Activated T-cell treated with anti-CD3 and anti-CD28 coated beads, Interleukin-2, amount 50 U/mL, for 4 hours (primary cell): ENCODE measurements around the gene NEUROD2. TPM values are rescaled to one million over a fixed set of nuclear protein-coding genes. Genes with fewer than 3 reads are reported as not detected.

ENCODE experiments used
- ATAC-seq, 2 donors: fragments of 200-7000 bp; cut with Tn5 transposase; one replicate each; pipeline ENCODE4 v1.10.0; 2021
- DNase-seq: peaks from one replicate; pipeline ENCODE4 v3.0.0-alpha.2; 2020
- H3K27me3 Mint-ChIP-seq: one replicate; pipeline ENCODE4 v1.8.0; 2021; ENCODE audit warnings: low read depth, mixed read lengths
- H3K36me3 Mint-ChIP-seq: one replicate; pipeline ENCODE4 v1.8.0; 2022; ENCODE audit warnings: mixed read lengths; ENCODE audit not compliant: insufficient read depth
- H3K4me1 Mint-ChIP-seq: one replicate; pipeline ENCODE4 v1.8.0; 2021; ENCODE audit warnings: low read depth, mixed read lengths
- H3K4me3 Mint-ChIP-seq: one replicate; pipeline ENCODE4 v1.8.0; 2021; ENCODE audit warnings: mild to moderate bottlenecking, moderate library complexity, mixed read lengths
- H3K9me3 Mint-ChIP-seq: one replicate; pipeline ENCODE4 v1.8.0; 2021; ENCODE audit warnings: mixed read lengths
- total RNA-seq, 3 donors: library from RNA; stranded (reverse); gene quantifications; one replicate each; pipeline ENCODE4 v1.2.1, GENCODE V29; 2021

The NEUROD2 gene
- total RNA-seq, 3 donors from 2014 or later, result not detected

- no peak for DNase-seq
- Mint-ChIP-seq H3K4me1 (peaks cover 11% of the 10 kb centered on the region), H3K36me3 (no peaks in the 10 kb centered on the region), H3K27me3 (peaks cover 2% of the 10 kb centered on the region), H3K9me3 (no peaks in the 10 kb centered on the region), H3K4me3 (peak overlapping the region; percentile 78)
- no peak for ATAC-seq
Observed at GRCh38 chr17:39618246-39618913, 10.7 kb upstream of the NEUROD2 start.

DNA sequence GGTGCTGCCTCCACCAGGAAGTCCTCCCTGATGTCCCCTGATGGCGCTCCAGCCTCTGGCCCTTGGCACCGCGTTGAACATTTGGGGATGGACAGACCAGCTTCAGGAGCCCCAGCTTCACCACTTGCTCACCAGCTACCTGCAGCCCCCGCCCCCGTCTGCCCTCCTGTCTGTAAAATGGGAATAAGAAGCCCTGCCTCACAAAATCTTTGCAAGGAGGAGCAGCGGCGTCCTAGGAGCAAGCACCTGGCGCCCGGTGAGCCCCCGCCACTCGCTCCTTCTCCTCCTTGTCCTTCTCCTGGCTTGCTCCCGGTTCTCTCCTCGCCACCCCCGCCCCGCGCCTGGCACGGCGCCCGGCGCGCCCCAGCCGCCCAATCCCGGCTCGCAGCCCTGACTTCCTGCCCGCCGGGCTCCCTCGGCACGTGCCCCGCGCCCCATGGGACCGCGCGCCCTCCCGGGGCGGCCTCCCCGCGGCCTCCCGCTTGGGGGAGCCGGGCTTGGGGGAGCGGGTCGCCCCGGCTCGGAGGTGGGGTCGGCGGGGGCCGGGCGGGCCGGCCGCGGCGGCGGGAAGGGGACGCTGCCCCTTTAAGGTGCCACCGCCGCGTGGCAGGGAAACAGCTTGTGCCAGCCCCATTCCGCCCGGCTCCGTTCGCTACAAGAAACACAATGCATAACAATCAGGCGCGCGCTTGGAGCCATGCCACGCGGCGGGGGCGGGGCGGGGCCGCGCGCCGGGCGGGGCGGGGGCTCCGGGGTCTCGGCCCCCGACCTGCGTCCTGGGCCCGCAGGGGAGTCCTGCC is 9.9 kb upstream of the NEUROD2 start:
- H3K36me3 Mint-ChIP-seq, result no peaks in the 10 kb centered on the region
- DNase-seq (peak; percentile 48), ATAC-seq (peak; percentile 60 to 62)
- peak overlapping the region; percentile 78 for H3K4me3 Mint-ChIP-seq
- no peaks in the 10 kb centered on the region for H3K9me3 Mint-ChIP-seq
- peaks cover 9% of the 10 kb centered on the region for H3K4me1 Mint-ChIP-seq
- peaks cover 8% of the 10 kb centered on the region for H3K27me3 Mint-ChIP-seq

GRCh38 chr17:39617100-39617445 is 9.4 kb upstream of the NEUROD2 start:
- no peaks in the 10 kb centered on the region for H3K9me3 Mint-ChIP-seq
- peak overlapping the region; percentile 66 for H3K4me3 Mint-ChIP-seq

GRCh38 chr17:39615434-39615833 is 7.7 kb upstream of the NEUROD2 start:
- Mint-ChIP-seq H3K4me1 (no peaks in the 10 kb centered on the region), H3K4me3 (no peak overlapping the region), H3K27me3 (peaks cover 14% of the 10 kb centered on the region), H3K36me3 (no peaks in the 10 kb centered on the region), H3K9me3 (no peaks in the 10 kb centered on the region)
- no peak for DNase-seq
- no peak for ATAC-seq

More at GRCh38 chr17:39617100-39617445, 9.4 kb upstream of the NEUROD2 start:
- Mint-ChIP-seq H3K4me1 (peaks cover 4% of the 10 kb centered on the region), H3K27me3 (peaks cover 8% of the 10 kb centered on the region), H3K36me3 (no peaks in the 10 kb centered on the region)
- ATAC-seq, result no peak
- DNase-seq, result no peak

DNA sequence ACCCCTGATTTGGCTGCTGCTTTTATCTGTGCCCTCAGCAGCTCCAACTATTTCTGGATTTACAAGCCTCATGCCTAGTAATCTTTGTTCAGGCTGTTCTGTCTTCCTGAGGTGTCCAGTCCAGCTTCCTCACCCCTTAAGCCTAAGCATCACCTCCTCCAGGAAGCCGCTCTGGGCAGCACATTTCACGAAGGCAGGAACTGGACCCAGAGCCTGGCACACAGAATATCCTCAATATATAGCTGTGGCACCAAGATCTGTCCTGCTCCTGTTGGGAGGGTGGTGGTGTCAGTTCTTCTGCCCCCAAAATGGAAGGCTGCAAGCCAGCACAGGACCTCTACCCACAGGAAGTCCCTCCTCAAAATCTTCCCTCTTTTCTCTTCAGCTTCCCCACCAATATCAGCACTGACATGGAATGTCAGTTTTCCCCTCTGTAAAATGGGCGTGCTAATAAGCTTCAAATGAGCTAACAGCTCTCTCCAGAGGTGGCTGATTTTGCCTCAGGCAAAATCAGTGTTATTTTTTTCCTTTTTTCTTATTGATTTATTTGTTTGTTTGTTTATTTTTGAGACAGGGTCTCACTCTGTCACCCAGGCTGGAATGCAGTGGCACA is 6.9 kb upstream of the NEUROD2 start:
- no peak overlapping the region for H3K4me3 Mint-ChIP-seq
- no peaks in the 10 kb centered on the region for H3K4me1 Mint-ChIP-seq
- peaks cover 15% of the 10 kb centered on the region for H3K27me3 Mint-ChIP-seq
- H3K9me3 Mint-ChIP-seq, result no peaks in the 10 kb centered on the region
- H3K36me3 Mint-ChIP-seq, result no peaks in the 10 kb centered on the region
- DNase-seq (no peak), ATAC-seq (no peak)

- Mint-ChIP-seq H3K36me3 (no peaks in the 10 kb centered on the region), H3K9me3 (no peaks in the 10 kb centered on the region), H3K4me3 (no peak overlapping the region), H3K27me3 (peaks cover 29% of the 10 kb centered on the region), H3K4me1 (peaks cover 2% of the 10 kb centered on the region)
- DNase-seq (no peak), ATAC-seq (no peak)
Observed at GRCh38 chr17:39612935-39613464, 5.3 kb upstream of the NEUROD2 start.

DNA sequence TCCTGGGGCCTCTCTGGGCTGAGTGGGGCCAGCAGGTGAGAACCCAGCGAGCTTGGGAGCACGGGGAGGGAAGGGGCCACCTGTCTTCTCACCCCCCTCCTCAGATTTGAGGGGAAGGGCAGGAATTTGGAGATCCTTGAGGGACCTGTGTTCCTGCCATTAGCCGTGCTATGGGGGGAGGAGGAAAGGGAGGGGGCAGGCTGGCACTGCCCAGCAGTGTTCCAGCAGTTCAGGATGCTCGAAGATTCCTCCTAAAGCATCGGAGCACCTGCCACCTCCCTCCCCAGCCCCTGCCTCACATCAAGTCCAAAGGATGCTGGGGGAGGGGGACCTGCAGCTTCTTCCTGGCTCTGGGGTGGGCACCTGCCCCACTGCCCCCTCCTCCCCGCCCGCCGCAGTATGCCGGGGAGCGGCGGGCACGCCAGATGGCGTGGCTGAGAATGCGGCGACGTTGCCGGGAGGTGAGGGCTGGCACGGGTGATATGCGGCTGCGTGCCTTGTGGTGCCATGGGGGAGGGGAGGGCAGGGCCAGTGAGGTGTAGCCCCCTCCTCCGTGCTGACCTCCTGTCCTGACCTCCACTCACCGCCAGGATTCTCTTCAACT is 4.7 kb upstream of the NEUROD2 start:
- H3K9me3 Mint-ChIP-seq, result no peaks in the 10 kb centered on the region
- peaks cover 33% of the 10 kb centered on the region for H3K27me3 Mint-ChIP-seq
- H3K4me3 Mint-ChIP-seq, result no peak overlapping the region
- no peaks in the 10 kb centered on the region for H3K36me3 Mint-ChIP-seq
- ATAC-seq, result no peak
- H3K4me1 Mint-ChIP-seq, result peaks cover 3% of the 10 kb centered on the region
- no peak for DNase-seq

GRCh38 chr17:39611401-39612112 is 3.8 kb upstream of the NEUROD2 start:
- no peaks in the 10 kb centered on the region for H3K36me3 Mint-ChIP-seq
- peaks cover 8% of the 10 kb centered on the region for H3K4me1 Mint-ChIP-seq
- peaks cover 37% of the 10 kb centered on the region for H3K27me3 Mint-ChIP-seq
- DNase-seq (no peak), ATAC-seq (no peak)
- no peak overlapping the region for H3K4me3 Mint-ChIP-seq
- H3K9me3 Mint-ChIP-seq, result no peaks in the 10 kb centered on the region

DNA sequence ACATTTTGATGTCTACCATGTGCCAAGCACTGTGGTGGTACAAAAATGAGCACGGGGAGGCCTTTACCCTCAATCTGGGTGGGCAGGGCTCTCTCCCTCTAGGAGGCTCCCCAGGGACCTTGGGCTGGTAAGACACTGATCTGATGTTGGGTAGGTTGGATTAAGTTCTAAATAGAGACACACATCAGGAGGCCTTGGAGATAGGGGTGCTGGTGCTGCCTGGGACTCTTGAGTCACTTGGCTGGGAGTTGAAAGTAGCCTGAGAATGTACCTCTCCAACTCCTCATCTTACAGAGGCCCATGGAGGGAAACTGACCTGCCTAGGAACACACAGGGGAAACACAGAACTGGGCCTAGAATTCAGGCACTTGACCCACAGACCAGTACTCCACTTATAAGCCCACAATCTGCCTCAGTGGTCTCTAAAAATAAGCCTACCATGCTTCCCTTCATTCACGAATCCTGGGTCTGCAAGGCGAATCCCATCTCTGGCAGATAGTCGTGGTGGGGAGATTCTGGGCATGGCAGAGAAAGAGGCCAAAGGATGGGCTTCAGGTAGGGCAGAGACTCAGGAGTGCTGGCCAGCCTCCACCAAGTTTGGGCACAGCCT is 1.8 kb upstream of the NEUROD2 start:
- peaks cover 12% of the 10 kb centered on the region for H3K4me1 Mint-ChIP-seq
- peaks cover 47% of the 10 kb centered on the region for H3K27me3 Mint-ChIP-seq
- no peak for ATAC-seq

GRCh38 chr17:39608142-39608981 is 642 bp upstream of the NEUROD2 start:
- Mint-ChIP-seq H3K4me3 (no peak overlapping the region), H3K36me3 (no peaks in the 10 kb centered on the region), H3K4me1 (peaks cover 16% of the 10 kb centered on the region), H3K27me3 (peaks cover 55% of the 10 kb centered on the region), H3K9me3 (no peaks in the 10 kb centered on the region)
- ATAC-seq (no peak), DNase-seq (no peak)

More for the DNA sequence above, 1.8 kb upstream of the NEUROD2 start:
- no peaks in the 10 kb centered on the region for H3K36me3 Mint-ChIP-seq
- no peak for DNase-seq
- H3K9me3 Mint-ChIP-seq, result no peaks in the 10 kb centered on the region
- H3K4me3 Mint-ChIP-seq, result no peak overlapping the region

DNA sequence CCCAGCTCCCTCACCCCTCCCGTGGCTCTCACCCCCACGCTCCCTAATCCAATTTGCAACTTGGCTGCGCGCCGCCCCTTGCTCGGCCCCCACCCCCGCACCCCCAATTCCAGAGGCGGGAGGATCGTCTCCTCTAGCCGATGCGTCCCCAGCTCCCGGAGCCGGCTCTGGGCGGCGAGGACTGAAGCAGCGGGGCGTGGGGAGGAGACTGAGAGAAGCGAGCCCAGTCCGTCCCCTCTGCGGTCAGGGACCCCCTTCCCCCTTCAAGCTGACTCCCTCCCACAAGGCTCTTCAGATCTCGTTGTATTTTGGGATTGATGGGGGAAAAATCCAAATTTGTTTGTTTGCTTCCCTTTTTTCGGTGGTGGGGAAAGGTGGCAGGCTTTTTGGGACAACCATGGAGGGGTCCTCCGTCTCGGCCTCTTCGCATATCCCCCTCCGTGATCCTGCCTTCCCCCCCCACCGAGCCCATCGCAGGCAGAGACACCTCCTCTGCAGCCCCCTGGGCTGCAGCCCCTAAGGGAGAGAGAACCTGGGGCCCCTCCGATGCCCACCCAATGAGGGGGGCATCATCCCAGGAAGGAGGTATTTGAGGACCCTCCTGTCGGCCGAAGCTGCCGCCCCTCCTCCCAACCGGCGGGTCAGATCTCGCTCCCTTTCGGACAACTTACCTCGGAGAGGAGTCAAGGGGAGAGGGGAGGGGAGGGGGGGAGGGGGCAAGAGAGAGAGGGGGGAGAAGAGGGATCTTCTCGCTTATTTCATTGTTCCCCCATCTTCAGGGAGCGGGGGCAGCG is 466 bp downstream of the NEUROD2 start:
- ATAC-seq (no peak), DNase-seq (no peak)
- H3K27me3 Mint-ChIP-seq, result peaks cover 60% of the 10 kb centered on the region
- no peak overlapping the region for H3K4me3 Mint-ChIP-seq
- H3K9me3 Mint-ChIP-seq, result no peaks in the 10 kb centered on the region
- no peaks in the 10 kb centered on the region for H3K36me3 Mint-ChIP-seq
- H3K4me1 Mint-ChIP-seq, result peaks cover 21% of the 10 kb centered on the region

DNA sequence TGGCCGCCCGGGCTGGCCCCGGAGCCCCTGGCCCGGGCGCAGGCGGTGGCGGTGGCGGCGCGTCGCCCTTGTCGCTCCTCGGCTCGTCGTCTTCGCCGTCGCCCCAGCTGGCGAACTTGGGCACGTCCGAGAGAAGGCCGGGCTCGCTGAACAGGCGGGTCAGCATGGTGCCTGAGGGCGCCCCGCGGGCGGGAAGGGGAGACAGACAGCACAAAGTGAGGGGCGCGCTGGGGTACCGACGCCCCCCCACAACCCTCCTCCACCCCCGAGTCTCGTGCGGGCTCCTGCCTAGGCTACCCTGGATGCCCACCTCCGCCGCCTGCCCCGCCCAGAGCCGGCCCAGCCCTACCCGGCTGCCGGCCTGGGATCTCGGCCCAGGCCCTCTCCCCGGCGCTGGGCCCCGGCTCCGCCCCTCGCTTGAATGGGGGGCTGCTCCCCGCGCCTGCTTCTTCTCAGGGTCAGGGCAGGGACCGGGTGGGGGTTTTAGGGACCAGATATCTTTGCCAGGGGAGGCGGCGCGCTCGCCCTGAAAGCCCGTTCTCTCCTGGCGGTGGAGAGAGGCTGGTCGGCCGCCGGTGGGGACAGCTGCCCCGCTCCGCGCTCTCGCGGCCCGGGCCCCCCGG is 1.2 kb downstream of the NEUROD2 start:
- H3K4me3 Mint-ChIP-seq, result no peak overlapping the region
- ATAC-seq, result peak; percentile 31 to 36
- DNase-seq, result no peak
- H3K4me1 Mint-ChIP-seq, result peaks cover 21% of the 10 kb centered on the region
- H3K36me3 Mint-ChIP-seq, result no peaks in the 10 kb centered on the region
- H3K9me3 Mint-ChIP-seq, result no peaks in the 10 kb centered on the region
- H3K27me3 Mint-ChIP-seq, result peaks cover 66% of the 10 kb centered on the region
